CD4-positive, alpha-beta T cell treated with Interleukin-1 beta for 1 hour (primary cell): ENCODE data around the gene SLC25A33.
A peak's percentile ranks its signal among the peaks of the same experiment; 100 is the strongest.
"Not testable (repeated sequence)": the region's sequence is repeated elsewhere in the genome, so short reads cannot be mapped to it uniquely, and the experiment has no call there.

Experiments
- DNase-seq, 2 donors: peaks; one replicate each; pipeline ENCODE4 v3.0.0-alpha.2; 2020 to 2022

SLC25A33 gene

DNA sequence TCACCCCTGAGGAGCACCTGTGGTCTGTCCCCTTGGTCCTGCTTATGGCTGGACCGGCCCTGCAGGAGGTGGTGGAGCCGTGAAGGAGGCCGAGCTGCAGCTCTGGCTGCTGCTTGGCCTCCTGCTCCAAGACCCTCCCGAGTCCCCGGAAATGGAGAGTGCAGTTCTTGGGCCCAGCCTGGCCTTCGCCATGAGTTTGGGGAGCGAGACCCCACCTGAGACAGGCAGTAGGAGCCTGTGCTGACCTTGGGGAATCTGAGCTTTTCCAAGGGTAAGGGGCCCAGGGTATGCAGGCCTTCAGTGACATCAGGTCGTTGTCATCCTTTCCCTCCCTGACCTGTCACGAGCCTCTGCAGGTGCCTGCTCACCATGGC is 63.5 kb downstream of the SLC25A33 start:
- no peak for DNase-seq

- DNase-seq: no peak
Measured at GRCh38 chr1:9603307-9603706, 64.0 kb downstream of the SLC25A33 start.

DNA sequence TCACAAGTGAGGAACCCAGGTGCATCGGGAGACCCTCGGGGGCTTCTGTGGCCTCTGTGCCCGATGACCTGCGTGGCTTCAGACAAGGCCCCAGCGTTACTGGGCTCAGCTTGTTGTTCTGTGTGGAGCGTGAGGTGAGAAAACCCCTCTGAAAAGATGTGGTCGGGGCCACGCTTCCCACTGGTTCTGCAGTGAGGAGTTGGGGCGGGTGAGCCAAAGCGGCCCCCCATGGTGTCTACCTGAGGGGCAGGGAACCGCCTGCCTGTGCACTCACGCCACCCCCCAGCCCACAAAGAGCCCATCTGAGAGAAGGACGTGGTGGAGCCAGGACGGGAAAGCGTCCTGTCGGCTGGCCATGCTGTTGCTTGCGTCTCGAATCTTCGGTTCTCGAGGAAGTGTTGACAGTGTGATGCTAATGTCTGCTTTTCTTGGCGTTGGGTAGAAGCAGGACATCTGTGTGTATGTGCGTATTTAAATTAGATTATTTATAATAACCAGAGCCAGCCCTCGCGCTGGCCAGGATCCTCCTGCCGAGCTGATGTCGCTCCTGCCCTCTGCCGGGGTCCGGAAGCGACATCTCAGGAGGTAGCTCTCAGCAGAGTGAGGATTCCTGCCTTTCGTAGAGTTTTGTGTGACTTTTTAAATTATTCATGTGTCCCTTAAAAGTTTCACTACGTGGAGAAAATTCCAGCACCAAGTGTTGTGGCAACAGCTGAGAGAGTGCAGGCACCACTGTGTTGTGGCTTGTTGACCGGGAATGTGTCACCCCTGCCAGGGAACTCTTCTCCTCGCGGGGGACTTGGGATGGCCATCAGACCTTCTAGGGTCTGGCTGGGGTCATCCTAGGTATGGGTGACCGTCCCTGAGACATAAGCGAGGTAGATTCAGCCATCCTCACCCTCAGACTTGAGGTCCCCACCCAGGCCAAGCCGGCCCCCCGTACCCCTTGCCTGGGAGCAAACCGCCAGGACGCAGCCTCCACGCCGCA is 64.8 kb downstream of the SLC25A33 start:
- no peak for DNase-seq

DNA sequence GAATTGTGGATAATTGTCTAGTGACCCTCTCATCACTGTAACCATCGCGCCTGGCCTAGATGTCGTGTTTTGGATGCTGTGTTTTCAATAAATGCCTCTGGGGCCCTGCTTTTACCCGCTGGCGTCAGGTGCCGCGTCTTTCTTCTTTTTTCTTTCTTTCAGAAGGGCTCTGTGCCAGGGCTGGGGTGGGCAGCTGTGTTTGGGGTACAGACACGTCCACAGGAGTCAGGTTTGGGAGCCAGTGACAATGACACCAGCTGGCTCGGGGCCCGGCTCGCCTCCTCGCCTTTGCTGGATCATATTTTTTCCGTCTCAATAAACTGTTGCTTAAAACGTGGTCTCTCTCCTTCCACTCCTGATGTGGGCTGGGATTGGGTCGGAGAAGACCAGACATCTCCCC is 65.6 kb downstream of the SLC25A33 start:
- DNase-seq: no peak

GRCh38 chr1:9605946-9606455 is 66.7 kb downstream of the SLC25A33 start:
- DNase-seq: no peak

GRCh38 chr1:9606458-9606857 is 67.2 kb downstream of the SLC25A33 start:
- no peak for DNase-seq

DNA sequence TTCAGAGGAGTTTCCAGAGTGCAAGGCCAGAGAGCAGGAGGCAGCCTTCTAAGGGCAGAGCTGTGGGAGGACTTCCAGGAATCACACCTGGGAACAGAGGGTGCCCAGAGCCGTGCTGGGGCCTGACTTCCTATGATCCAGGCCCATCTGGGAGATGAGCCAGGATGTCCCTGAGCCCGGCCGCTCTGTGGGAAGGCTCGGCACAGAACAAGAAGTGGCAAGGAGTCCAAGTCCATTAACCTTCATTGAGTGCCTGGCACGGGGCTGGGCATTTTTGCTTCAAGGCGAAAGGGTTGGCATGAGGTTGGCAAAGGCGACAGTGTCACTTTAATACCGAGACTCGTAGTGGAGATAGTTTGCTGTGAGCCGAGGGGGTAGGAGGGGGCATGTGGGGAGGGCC is 67.7 kb downstream of the SLC25A33 start:
- no peak for DNase-seq

DNA sequence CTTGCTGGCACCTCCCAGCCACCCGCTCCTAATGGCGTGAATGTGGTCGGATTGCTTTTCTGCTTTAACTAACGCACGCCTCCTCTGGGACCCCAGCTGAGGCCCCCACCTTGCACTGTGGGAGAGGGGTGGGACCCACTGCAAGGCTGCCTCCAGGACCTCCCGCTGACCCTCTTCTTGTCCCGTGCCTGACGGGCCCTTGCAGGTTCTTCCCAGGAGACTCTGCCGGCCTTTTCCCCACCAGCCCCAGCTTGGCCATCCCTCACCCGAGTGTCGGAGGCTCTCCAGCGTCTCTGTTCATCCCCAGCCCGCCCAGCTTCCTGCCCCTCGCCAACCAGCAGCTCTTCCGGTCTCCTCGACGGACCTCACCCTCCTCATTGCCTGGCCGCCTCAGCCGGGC is 68.1 kb downstream of the SLC25A33 start:
- no peak for DNase-seq

DNA sequence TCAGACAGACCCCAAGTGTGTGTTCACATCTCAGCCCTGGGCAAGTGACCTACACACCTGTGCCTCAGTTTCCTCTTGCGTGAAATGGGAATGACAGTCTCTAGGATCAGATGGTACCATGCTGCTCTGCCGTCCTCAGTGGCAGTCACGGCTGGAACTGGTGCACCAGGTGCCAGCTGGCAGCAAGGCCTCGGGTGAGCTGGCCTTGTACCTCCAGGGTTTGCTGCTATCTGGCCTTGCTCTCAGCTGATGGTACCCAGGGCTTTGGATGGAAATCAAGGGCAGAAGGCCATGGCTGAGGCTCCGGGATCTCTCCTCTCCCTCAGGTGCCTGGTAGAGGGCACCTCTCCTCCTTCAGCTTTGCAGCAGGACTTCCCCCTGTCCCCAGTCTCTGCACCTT is 70.7 kb downstream of the SLC25A33 start:
- no peak for DNase-seq

GRCh38 chr1:9610548-9610947 is 71.3 kb downstream of the SLC25A33 start:
- DNase-seq: no peak

DNA sequence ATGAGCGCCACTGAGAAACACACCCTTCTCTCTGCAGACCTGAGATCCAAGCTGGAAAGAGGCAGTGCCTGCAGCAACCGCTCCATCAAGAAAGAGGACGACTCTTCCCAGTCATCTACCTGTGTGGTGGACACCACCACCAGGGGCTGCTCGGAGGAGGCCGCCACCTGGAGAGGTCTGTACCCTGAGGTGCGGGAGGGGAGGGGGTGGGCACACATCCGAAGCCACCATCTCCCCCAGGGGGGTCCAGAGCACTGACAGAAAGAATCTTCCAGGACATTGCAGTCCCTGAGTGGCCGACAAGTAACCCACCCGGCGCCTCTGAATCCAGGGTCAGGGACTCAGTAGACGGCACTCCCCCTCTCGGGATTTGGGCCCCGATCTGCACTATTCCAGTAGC is 72.5 kb downstream of the SLC25A33 start:
- no peak for DNase-seq

GRCh38 chr1:9612162-9612845 is 73.0 kb downstream of the SLC25A33 start:
- no peak for DNase-seq

GRCh38 chr1:9612871-9613624 is 73.8 kb downstream of the SLC25A33 start:
- no peak for DNase-seq

- DNase-seq: no peak
Measured at GRCh38 chr1:9613625-9614299, 74.5 kb downstream of the SLC25A33 start.

DNA sequence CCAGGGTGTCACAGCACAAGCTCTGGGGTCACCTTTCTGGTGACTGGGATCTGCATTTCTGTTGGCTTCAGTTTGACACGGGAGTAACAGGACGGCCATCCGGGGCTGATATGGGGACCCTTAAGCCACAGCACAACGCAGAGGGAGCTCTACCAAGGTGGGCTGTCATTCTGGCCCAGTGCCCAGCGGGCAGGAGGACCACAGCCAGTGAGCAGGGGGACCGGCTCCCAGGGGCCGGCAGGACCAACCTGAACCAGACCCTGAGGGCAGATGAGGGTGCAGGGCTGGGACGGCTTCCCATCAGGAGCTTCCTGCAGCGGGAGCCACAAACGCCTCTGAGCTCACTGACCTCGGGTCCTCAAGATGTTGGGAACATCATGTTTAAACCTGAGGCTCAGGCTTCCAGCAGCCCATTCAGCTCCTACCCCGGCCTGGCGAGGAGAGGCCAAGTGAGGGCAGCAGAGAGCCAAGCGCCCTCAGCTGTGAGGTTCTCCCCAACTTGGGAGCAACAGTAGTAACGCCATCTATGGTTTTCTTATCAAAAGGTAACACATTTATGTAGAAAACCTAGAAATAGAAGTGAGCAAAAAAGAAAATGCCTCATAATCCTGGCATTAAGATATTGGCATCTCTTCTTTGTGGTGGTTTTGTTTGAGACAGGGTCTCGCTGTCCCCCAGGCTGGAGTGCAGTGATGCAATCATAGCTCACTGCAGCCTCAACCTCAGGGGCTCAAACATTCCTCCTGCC is 76.2 kb downstream of the SLC25A33 start:
- peak; percentile 56 to 63 for DNase-seq

DNA sequence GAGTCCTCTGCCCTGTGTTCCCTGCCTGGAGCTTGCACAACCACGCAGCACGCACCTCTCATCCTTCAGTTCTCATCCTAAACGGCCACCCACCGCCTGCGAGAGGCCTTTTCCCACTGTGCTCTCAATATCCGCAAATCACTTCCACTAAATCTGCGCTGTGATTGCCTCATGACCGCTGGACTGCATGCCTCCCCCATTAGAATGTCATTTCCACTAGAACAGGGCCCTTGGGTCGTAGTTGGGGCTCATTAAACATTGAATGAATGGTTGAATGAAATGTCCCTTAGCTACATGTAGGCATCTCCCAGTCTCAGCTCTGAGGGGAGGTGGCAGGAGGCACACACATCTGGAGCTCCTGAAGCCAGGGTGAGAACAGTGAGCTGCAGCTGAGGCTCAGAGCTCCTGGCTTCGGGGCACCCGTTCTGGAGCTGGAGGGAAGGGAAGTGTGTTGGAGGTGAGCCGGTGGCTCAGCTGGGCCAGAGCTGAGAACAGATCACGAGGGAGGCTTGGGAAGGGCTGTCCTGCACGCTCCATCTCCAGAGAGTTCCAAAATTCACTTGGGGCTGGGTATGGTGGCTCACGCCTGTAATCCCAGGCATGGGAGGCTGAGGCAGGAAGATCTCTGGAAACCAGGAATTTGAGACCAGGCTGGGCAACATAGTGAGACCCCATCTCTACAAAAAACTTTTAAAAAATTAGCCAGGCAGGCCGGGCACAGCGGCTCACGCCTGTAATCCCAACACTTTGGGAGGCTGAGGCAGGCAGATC is 79.8 kb downstream of the SLC25A33 start:
- no peak for DNase-seq

GRCh38 chr1:9621032-9621431 is 81.8 kb downstream of the SLC25A33 start:
- DNase-seq: no peak

- DNase-seq: no peak
Measured at GRCh38 chr1:9624081-9624480, 84.8 kb downstream of the SLC25A33 start.

- not testable (repeated sequence) for DNase-seq
Measured at GRCh38 chr1:9625030-9625429, 85.8 kb downstream of the SLC25A33 start.

GRCh38 chr1:9626201-9626608 is 86.9 kb downstream of the SLC25A33 start:
- peak; percentile 32 to 55 for DNase-seq
